SK-N-MC (cell line): ENCODE data around the gene VWA5A.

Experiments used
- DNase-seq: peaks from one replicate; pipeline ENCODE4 v3.0.0-alpha.2; 2011; ENCODE audit warnings: low read depth, low spot score
- H3K27ac ChIP-seq: fragments of 200-600 bp; sonication (generic); 2 replicates; pipeline ENCODE4 v1.5.1; 2016; ENCODE audit warnings: mixed run types
- H3K36me3 ChIP-seq: fragments of 200-600 bp; sonication (generic); 2 replicates; pipeline ENCODE4 v1.6.1; 2017; ENCODE audit warnings: antibody characterized with exemption, low read length, mixed read lengths; ENCODE audit not compliant: insufficient read depth
- H3K4me3 ChIP-seq: fragments of 200-600 bp; sonication (generic); 2 replicates; pipeline ENCODE4 v1.5.1; 2016
- H3K9ac ChIP-seq: fragments of 200-600 bp; sonication (generic); 2 replicates; pipeline ENCODE4 v1.8.0; 2017; ENCODE audit warnings: mixed run types, mixed read lengths; ENCODE audit not compliant: insufficient read length
- H3K9me3 ChIP-seq: fragments of 200-600 bp; sonication (generic); 2 replicates; pipeline ENCODE4 v1.6.1; 2017; ENCODE audit warnings: low read depth, mild to moderate bottlenecking, antibody characterized with exemption, low read length, moderate library complexity, mixed read lengths
- EZH2 ChIP-seq: fragments of 200-600 bp; sonication (generic); IDR thresholded peaks from one replicate; pipeline ENCODE4 v1.6.1; 2017; ENCODE audit warnings: antibody characterized with exemption
- FOXP2 ChIP-seq: optimal IDR thresholded peaks from 2 replicates; pipeline ENCODE3; 2011; ENCODE audit warnings: mild to moderate bottlenecking, moderate library complexity; ENCODE audit not compliant: insufficient read depth; ENCODE audit errors: extremely low read length, control extremely low read depth
- POLR2AphosphoS5 ChIP-seq: IDR thresholded peaks from 2 replicates; pipeline ENCODE4 v1.6.1; 2012; ENCODE audit warnings: mild to moderate bottlenecking, low read depth, low read length, borderline replicate concordance

Gene VWA5A, protein sequence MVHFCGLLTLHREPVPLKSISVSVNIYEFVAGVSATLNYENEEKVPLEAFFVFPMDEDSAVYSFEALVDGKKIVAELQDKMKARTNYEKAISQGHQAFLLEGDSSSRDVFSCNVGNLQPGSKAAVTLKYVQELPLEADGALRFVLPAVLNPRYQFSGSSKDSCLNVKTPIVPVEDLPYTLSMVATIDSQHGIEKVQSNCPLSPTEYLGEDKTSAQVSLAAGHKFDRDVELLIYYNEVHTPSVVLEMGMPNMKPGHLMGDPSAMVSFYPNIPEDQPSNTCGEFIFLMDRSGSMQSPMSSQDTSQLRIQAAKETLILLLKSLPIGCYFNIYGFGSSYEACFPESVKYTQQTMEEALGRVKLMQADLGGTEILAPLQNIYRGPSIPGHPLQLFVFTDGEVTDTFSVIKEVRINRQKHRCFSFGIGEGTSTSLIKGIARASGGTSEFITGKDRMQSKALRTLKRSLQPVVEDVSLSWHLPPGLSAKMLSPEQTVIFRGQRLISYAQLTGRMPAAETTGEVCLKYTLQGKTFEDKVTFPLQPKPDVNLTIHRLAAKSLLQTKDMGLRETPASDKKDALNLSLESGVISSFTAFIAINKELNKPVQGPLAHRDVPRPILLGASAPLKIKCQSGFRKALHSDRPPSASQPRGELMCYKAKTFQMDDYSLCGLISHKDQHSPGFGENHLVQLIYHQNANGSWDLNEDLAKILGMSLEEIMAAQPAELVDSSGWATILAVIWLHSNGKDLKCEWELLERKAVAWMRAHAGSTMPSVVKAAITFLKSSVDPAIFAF

DNA sequence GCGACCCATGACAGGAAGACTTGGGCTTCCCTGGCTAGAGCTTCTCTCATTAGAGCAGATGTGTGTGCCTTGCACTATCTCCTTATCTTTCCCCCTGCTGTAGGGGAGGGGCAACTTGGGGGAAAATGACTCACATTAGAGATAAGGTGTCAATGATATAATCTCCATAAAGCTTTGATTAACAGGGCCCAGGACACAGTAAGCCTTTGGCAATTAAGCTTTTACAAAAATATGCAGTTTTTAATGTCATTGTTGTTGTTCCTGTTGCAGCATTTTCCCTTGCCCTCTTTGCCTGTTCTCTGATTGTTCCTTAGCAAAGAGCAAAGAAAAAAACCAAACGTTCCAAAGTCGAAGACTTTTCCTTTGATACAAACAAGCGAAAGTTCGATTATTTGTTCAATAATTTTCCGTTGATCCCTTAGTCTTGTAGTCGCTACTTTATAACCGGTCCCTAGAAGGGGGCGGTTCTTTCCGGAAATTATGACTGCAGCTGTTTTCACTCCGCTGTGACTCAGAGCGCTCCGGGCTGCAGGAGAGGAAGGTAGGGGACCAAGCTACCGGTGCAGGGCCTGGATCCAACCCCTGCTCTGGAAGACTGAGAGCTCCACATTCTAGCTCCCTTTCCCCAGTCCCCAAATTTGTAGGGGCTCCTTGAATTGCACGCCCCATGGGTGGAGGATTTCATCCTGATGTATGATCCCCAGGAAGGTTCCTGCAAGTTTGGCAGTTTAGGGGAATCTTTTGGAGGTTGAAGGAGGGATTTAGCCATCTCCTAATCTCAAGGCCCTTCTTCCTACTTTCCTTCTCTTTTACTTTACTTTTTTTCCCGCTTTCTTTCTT lies at the start of gene VWA5A:
Gene VWA5A, plus strand, starts transcription at position 509 of the 840 bp plus-strand sequence. CDS start 2,062 bp downstream, outside the sequence.
- peak within 1 kb of the TSS; percentile 65 for H3K4me3 ChIP-seq
- H3K9ac ChIP-seq, result no peak within 1 kb of the TSS
- H3K27ac ChIP-seq, result no peak within 1 kb of the TSS
- DNase-seq, result no peak
- TF ChIP-seq EZH2 (no peak), FOXP2 (no peak), POLR2AphosphoS5 (no peak)
- no peaks in the 10 kb centered on the region for H3K36me3 ChIP-seq
- H3K9me3 ChIP-seq, result no peaks in the 10 kb centered on the region

DNA sequence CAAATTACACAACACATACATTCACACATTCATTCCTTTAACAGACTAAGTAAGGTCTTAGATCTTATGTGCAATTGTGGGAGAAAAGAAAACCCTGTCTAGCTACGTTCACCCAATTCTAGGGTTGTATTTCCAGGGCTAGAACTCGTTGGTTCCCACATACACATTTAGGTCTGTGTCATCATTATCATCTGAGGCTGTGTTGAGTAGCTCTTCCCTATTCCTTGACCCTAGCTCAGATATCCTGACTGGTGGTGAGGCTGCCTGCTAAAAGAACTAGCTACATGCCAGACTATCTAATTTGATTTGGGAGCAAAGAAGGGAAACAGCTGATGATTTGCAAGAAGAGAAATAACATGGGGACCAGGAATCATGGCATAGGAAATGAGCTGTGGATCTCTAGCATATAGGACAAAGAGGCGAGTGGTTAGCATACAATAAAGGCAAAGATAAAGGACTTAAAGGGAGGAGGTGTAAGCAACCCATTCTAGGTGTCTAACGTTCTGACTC lies 46.6 kb upstream of the VWA5A start:
- no peak for DNase-seq
- no peak for TF ChIP-seq EZH2
- TF ChIP-seq POLR2AphosphoS5, result no peak
- TF ChIP-seq FOXP2, result no peak
- no peaks in the 10 kb centered on the region for H3K9me3 ChIP-seq
- no peaks in the 10 kb centered on the region for H3K36me3 ChIP-seq
- no peak overlapping the region for H3K9ac ChIP-seq
- H3K4me3 ChIP-seq, result no peak overlapping the region
- H3K27ac ChIP-seq, result no peak overlapping the region

DNA sequence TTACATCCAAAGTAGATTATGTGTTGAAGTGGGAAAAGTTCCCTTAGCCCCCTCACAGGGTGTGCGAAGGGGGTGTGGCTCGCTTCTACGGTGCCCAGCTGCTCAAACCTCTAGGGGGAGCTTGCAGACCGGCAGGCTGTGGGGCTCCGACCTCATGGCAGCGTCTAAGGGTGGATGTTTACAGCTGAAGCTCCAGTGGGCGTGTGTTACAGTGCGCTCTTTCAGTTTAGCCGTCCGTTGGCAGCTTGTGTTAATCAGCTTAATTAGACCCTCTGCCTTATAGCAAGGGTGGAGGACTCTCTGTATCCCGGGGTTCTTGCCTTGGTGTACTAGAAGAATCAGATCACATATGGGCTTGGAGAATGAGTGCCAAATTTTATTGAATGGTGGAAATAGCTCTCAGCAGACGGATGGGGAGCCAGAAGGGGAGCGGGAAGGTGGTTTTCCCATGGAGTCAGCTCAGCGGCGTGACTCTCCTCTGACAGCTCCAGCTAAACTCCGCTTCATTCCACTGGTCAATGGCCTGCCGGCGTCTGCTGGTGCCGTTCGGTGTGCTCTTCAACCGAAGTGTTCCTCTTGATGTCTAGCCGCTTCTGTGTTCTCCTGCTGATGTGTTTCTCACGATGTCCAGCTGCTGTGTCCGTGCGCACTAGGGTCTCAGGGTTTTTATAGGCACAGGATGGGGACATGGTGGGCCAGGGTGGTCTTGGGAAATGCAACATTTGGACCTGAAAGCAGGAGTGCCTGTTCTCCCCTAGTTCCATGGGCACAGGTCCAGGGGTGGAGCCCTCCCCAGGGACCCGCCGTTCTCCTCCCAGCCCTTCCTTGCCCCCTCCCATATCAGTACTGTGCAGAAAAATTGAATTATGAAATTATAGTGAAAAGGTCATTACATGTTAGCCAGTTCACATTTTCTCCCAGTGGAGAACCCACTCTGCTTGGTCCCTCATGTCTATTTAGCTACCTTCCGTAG lies 45.5 kb upstream of the VWA5A start:
- Histone ChIP-seq H3K4me3 (peak overlapping the region; percentile 45; the same call in 1 of the 2 replicates), H3K9me3 (no peaks in the 10 kb centered on the region), H3K36me3 (no peaks in the 10 kb centered on the region), H3K9ac (no peak overlapping the region), H3K27ac (no peak overlapping the region)
- TF ChIP-seq EZH2, result no peak
- no peak for TF ChIP-seq POLR2AphosphoS5
- TF ChIP-seq FOXP2, result no peak
- DNase-seq, result no peak

DNA sequence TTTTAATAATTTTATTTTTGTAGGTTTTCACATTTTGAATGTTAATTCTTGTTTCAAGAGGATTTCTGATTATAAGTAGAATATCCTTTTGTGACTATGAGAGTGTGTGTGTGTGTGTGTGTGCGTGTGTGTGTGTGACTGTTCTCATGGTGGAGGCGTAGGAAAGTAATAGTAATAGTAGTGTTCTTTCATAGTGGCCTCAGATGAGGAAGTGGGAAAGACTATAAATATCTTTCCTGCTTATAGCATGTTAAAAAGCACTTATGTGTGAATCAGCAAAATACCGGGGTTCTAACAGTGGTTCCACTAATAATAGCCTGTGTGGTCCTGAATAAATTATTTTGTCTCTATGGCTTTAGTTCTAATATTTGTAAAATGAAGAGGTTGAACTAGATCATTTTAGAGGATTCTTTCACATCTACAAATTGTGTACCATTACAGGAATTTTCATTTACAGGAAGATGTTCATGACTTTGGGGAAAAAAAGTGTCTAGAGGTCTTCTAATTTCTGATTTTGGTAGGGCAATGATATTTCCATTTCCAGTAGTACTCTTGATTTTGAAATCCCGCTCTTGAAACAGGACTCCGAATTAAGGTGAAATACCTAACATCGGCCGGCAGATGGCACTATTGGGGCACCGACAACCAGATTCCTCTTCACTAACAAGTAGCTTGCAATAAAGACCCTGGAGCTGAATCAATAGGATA lies 44.2 kb upstream of the VWA5A start:
- no peak overlapping the region for H3K27ac ChIP-seq

DNA sequence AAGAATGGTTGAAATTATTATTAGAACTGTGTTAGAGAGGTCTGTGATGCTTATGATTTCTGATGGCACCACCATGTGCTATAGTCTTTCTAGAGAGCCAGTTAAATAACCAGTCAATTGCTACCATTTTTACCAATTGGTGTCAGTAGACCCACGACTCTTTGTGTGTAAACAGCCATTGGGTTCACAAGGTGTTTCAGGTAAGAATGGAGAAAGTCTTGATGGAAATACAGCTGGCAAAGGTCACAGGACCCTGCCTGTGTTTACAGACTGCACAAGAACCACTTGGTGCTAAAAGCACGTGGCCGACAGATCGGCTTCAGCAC lies 43.7 kb upstream of the VWA5A start:
- Histone ChIP-seq H3K9ac (no peak overlapping the region), H3K27ac (no peak overlapping the region), H3K36me3 (no peaks in the 10 kb centered on the region), H3K4me3 (no peak overlapping the region), H3K9me3 (no peaks in the 10 kb centered on the region)
- no peak for DNase-seq
- TF ChIP-seq FOXP2 (no peak), POLR2AphosphoS5 (no peak), EZH2 (no peak)

More for the DNA sequence above, 44.2 kb upstream of the VWA5A start:
- DNase-seq, result peak; percentile 55
- TF ChIP-seq POLR2AphosphoS5 (no peak), EZH2 (no peak), FOXP2 (no peak)
- no peak overlapping the region for H3K4me3 ChIP-seq
- no peak overlapping the region for H3K9ac ChIP-seq
- no peaks in the 10 kb centered on the region for H3K36me3 ChIP-seq
- no peaks in the 10 kb centered on the region for H3K9me3 ChIP-seq

DNA sequence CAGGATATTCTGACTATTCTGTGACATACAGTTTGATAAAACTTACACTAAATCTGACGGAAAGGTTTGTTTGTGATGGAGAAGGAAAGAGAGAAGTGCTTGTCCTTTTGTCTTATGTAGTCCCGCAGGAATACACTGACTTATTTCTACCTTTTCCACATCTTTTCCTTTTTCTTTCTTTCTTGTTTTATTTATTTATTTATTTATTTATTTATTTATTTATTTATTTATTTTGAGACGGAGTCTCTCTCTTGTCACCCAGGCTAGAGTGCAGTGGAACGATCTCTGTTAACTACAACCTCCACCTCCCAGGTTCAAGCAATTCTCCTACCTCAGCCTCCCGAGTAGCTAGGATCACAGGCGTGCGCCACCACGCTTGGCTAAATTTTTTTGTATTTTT lies 43.1 kb upstream of the VWA5A start:
- Histone ChIP-seq H3K36me3 (no peaks in the 10 kb centered on the region), H3K27ac (no peak overlapping the region), H3K4me3 (no peak overlapping the region), H3K9ac (no peak overlapping the region), H3K9me3 (no peaks in the 10 kb centered on the region)
- no peak for DNase-seq
- TF ChIP-seq FOXP2 (no peak), POLR2AphosphoS5 (no peak), EZH2 (no peak)
